Sigmoid colon (tissue), 4 donors: ENCODE results near the gene CTIF.

Experiments used
- EP300 ChIP-seq, 4 donors: sonication (generic); formaldehyde crosslinking; IDR thresholded peaks; one replicate each; pipeline ENCODE4 v1.6.1; 2017; ENCODE audit warnings: antibody characterized with exemption in 4 of 4
- TF ChIP-seq, protein P1 (sequence below), 4 experiments: fragments of 450-650 bp in 3 of 4; fragments of 200-600 bp in 1 of 4; IDR thresholded peaks; one replicate each; pipeline ENCODE4 v1.5.1; 2016 to 2019; ENCODE audit warnings: antibody characterized with exemption in 4 of 4, mild to moderate bottlenecking in 3 of 4, moderate library complexity in 2 of 4

DNA sequence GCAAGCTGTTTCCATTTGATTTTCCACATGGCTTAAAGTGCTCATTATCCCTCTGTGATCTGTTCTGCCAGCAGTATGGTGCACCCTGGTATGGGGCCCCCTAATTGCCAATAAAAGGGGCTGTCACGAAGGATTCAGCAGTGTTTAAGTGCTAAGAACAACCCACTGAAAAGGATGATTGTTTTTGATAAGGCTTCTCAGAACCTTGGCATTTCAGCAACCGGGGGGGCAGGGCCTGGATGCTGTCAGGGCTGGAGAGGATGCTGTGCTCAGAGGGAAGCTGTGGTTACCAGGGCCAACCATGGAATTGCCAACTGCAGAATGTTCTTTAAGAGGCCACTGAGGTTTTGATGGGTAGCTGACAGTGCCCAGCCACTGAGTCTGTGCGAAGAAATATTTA, 117.8 kb downstream of the CTIF start:
- TF ChIP-seq, protein P1, sequence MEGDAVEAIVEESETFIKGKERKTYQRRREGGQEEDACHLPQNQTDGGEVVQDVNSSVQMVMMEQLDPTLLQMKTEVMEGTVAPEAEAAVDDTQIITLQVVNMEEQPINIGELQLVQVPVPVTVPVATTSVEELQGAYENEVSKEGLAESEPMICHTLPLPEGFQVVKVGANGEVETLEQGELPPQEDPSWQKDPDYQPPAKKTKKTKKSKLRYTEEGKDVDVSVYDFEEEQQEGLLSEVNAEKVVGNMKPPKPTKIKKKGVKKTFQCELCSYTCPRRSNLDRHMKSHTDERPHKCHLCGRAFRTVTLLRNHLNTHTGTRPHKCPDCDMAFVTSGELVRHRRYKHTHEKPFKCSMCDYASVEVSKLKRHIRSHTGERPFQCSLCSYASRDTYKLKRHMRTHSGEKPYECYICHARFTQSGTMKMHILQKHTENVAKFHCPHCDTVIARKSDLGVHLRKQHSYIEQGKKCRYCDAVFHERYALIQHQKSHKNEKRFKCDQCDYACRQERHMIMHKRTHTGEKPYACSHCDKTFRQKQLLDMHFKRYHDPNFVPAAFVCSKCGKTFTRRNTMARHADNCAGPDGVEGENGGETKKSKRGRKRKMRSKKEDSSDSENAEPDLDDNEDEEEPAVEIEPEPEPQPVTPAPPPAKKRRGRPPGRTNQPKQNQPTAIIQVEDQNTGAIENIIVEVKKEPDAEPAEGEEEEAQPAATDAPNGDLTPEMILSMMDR (IDR thresholded peaks at IDR 0.05): no peak
- no peak for TF ChIP-seq EP300 (IDR thresholded peaks at IDR 0.05)
